T-helper 2 cell treated with Interferon-gamma antibody and Interleukin-4, amounts not matched to agents 100 ng/mL and 5 ng/mL, for 36 hours (primary cell): ENCODE measurements around the gene MYO5B. TPM values are rescaled to one million over a fixed set of nuclear protein-coding genes. Genes with fewer than 3 reads are reported as not detected.
"Not testable (repeated sequence)": the region's sequence is repeated elsewhere in the genome, so short reads cannot be mapped to it uniquely, and the experiment has no call there.

Source experiments
- intact Hi-C: fragments of 100-400 bp; cut with micrococcal nuclease; formaldehyde crosslinking; loops from one replicate; pipeline ENCODE4 v1.15.1; 2023
- total RNA-seq: library from RNA; stranded (reverse); gene quantifications from 2 replicates; pipeline ENCODE4 v1.2.3, GENCODE V29; 2022

Gene MYO5B
- total RNA-seq, 1 donor from 2014 or later, result 0.02 TPM

GRCh38 chr18:49811151-49811938, 383.6 kb downstream of the MYO5B start:
- intact Hi-C loops, result loop anchor here (1.0 to 10.0 kb wide), 7 partner anchors 9 to 979 kb away; partner anchors contain the start of genes CXXC1, MBD1 and SKA1

DNA sequence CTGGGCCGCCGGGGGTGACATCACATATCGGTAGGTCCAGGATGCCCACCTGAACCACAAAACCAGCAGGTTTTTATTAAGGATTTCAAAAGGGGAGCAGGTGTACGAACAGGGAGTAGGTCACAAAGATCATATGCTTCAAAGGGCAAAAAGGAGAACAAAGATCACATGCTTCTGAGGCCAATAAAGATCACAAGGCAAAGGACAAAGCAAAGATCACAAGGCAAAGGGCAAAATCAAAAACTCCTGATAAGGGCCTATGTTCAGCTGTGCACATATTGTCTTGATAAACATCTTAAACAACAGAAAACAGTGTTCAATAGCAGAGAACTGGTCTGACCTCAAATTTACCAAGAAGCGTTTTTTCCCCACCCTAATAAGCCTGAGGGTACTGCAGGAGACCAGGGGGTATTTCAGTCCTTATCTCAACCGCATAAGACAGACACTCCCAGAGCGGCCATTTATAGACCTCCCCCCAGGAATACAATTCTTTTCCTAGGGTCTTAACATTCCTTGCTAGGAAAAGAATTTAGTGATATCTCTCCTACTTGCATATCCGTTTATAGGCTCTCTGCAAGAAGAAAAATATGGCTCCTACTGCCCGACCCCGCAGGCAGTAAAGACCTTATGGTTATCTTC, 386.3 kb downstream of the MYO5B start:
- intact Hi-C loops, result not testable (repeated sequence)

GRCh38 chr18:49804096-49804495, 390.9 kb downstream of the MYO5B start:
- intact Hi-C loops, result no loop called here

GRCh38 chr18:49802623-49803022, 392.3 kb downstream of the MYO5B start:
- intact Hi-C loops, result no loop called here

DNA sequence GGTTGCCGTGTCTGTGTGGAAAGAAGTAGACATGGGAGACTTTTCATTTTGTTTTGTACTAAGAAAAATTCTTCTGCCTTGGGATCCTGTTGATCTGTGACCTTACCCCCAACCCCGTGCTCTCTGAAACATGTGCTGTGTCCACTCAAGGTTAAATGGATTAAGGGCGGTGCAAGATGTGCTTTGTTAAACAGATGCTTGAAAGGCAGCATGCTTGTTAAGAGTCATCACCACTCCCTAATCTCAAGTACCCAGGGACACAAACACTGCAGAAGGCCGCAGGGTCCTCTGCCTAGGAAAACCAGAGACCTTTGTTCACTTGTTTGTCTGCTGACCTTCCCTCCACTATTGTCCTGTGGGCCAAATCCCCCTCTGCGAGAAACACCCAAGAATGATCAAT, 394.5 kb downstream of the MYO5B start:
- intact Hi-C loops, result not testable (repeated sequence)

DNA sequence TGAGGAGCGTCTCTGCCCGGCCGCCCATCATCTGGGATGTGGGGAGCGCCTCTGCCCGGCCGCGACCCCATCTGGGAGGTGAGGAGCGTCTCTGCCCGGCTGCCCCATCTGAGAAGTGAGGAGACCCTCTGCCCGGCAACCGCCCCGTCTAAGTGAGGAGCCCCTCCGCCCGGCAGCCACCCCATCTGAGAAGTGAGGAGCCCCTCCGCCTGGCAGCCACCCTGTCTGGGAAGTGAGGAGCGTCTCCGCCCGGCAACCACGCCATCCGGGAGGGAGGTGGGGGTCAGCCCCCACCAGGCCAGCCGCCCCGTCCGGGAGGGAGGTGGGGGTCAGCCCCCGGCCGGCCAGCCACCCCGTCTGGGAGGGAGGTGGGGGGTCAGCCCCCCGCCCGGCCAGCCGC, 395.1 kb downstream of the MYO5B start:
- intact Hi-C loops, result not testable (repeated sequence)

- intact Hi-C loops, result no loop called here
These were observed 396.9 kb downstream of the MYO5B start for GRCh38 chr18:49798001-49798400.

- intact Hi-C loops, result no loop called here
These were observed 399.1 kb downstream of the MYO5B start for GRCh38 chr18:49795612-49796552.

GRCh38 chr18:49794743-49795142, 400.2 kb downstream of the MYO5B start:
- intact Hi-C loops, result no loop called here

- intact Hi-C loops, result loop anchor here (2.0 kb wide), 1 partner anchor 23 kb away; the partner anchor contains the start of gene ACAA2
These were observed 405.3 kb downstream of the MYO5B start for GRCh38 chr18:49789560-49790134.

GRCh38 chr18:49788327-49788898, 406.5 kb downstream of the MYO5B start:
- intact Hi-C loops, result loop anchor here (2.0 kb wide), 1 partner anchor 24 kb away; the partner anchor contains the start of gene ACAA2

- intact Hi-C loops, result no loop called here
These were observed 408.8 kb downstream of the MYO5B start for GRCh38 chr18:49786019-49786720.

DNA sequence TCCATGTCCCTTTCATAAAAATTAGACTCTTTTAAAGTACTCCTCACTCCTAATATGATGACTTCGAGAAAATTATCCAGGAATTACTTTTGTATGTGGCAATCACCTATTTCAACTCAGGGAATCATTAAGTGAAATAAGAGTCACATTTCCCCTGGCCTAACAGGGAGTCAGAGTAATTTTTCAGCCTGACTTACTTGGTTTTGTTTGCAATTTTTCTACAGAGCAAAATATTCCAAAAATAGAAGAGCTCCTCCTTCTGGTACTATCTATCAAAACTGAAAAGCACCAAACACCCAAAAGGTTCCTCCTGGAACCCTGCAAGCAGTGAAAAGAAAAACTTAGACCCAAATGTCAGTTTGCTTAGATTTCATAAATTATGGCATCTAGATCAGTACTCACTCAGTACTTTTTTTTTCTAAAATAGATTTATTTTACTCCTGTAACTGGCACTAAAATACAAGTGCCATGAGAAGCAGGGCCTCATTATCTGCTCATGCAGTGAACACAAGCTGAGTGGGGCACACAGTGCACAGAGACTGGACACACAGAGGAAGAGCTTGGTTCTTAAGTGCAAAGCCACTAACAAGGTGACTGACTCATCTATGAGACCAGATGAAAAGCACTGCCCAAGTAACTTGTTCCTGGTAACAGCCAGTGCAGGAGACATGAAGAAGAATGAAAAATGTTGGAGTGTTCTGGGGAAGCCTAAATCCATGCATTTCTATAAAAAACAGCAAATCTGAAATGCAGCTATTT, 410.3 kb downstream of the MYO5B start:
- intact Hi-C loops, result no loop called here

GRCh38 chr18:49783631-49784030, 411.3 kb downstream of the MYO5B start:
- intact Hi-C loops, result not testable (repeated sequence)

DNA sequence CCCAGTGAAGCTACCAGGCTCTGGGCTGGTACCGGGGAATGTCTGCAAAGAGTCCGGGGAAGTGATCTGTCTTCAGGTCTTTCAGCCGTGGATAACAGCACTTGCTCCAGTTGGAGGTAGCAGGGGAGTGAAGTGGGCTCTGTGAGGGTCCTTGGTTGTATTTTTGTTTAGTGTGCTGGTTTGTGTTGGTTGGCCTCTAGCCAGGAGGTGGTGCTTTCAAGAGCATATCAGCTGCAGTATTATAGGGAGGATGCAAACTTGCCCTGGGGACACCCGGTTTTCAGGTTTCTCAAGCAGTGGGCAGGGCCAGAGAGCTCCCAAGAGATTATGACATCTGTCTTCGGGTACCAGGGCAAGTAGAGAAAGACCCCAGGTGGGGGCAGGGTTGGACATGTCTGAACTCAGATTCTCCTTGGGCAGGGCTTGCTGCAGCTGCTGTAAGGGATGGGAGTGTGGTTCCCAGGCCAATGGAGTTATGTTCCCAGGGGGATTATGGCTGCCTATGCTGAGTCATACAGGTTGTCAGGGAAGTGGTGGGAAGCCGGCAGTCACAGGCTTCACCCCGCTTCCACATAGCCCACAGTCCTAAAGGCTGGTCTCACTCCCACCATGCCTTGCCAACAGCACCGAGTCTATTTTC, 416.0 kb downstream of the MYO5B start:
- intact Hi-C loops, result no loop called here
